Measurements from ENCODE around the gene SERPINB10. TPM values are rescaled to one million over a fixed set of nuclear protein-coding genes. Genes with fewer than 3 reads are reported as not detected.
"Not testable (repeated sequence)": the region's sequence is repeated elsewhere in the genome, so short reads cannot be mapped to it uniquely, and the experiment has no call there.

The SERPINB10 gene
- total RNA-seq, 3 donors from 2014 or later: not detected

DNA sequence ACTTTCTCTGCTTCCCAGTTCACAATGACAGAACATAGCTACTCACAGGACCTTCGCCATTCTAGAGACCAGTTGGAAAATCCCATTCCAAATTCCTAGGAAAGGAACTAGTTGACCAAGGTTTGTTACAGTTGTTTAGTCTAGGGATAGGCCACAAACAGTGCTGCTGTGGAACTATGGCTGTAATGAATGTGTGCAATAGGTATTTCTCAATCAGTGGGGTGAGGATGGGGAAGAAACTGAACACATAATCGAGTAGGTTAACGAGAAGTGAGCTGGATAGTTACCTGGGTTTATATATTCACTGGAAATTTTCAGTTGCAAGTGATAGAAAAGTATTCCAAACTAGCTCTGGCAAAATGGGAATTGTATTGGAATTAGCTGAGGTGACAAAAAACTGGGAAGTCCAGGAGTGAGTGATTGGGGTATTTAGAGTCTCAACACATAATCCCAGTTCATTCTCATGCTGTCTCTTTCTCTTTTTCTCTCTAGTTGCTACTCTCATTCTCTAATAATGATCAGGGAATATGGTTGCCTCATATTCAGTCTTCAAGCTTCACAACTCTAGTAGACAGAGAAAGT, 23.1 kb downstream of the SERPINB10 start:
- Histone ChIP-seq H3K4me3 (no peak overlapping the region), H3K36me3 (ENCODE audit: low read depth) (no peaks in the 10 kb centered on the region), H3K4me1 (ENCODE audit: low read depth) (no peaks in the 10 kb centered on the region), H3K9me3 (no peaks in the 10 kb centered on the region)
- ATAC-seq (no peak), DNase-seq (no peak)
- intact Hi-C loops (cut with DNase I, micrococcal nuclease): no loop called here
- TF ChIP-seq, protein P1, sequence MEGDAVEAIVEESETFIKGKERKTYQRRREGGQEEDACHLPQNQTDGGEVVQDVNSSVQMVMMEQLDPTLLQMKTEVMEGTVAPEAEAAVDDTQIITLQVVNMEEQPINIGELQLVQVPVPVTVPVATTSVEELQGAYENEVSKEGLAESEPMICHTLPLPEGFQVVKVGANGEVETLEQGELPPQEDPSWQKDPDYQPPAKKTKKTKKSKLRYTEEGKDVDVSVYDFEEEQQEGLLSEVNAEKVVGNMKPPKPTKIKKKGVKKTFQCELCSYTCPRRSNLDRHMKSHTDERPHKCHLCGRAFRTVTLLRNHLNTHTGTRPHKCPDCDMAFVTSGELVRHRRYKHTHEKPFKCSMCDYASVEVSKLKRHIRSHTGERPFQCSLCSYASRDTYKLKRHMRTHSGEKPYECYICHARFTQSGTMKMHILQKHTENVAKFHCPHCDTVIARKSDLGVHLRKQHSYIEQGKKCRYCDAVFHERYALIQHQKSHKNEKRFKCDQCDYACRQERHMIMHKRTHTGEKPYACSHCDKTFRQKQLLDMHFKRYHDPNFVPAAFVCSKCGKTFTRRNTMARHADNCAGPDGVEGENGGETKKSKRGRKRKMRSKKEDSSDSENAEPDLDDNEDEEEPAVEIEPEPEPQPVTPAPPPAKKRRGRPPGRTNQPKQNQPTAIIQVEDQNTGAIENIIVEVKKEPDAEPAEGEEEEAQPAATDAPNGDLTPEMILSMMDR (IDR thresholded peaks at IDR 0.05): no peak

DNA sequence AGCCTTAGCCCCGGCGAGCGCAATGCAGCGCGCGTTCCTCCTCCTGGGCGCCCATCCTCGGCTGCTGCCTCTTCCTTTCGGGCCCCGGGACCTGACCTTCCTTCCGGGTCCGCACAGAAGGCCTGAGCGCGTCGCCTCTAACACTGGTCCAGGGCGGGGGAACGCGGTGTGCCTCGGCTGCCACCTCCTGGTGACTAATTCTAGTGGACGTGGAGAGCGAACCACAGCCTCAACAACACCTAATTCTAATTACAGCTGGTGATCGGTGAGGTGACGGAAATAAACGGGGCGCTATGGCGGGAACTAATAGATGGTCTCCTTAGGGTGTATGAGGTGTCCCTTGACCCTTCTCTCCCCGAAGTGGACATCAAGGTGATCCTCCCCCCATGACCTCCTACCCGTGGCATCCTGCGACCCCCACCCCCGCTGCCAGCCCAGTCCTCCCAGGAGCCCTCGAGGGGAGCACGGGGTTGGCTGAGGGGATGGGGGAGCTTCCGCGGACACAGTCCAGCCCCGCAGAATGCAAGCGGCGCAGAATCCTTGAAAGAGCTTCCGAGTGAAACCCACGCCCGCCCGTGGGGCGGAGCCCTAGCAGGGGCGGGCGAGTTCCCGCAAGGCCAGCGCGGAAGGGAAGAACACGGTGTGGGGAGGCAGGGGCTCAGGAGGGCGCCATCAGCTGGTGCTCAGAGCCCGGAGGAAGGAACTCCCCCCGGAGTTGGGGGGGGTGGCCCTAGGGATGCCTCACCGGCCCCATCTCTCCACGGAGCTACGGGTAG, 28.6 kb downstream of the SERPINB10 start:
- intact Hi-C loops (cut with DNase I, micrococcal nuclease): no loop called here
- H3K36me3 ChIP-seq (ENCODE audit: low read depth): no peaks in the 10 kb centered on the region
- H3K4me3 ChIP-seq: no peak overlapping the region
- H3K4me1 ChIP-seq (ENCODE audit: low read depth): no peaks in the 10 kb centered on the region
- peak; percentile 82 to 85 (median 83) for DNase-seq
- ATAC-seq: peak; percentile 99
- TF ChIP-seq, protein P1 (IDR thresholded peaks at IDR 0.05): peak; percentile 67
- no peaks in the 10 kb centered on the region for H3K9me3 ChIP-seq

DNA sequence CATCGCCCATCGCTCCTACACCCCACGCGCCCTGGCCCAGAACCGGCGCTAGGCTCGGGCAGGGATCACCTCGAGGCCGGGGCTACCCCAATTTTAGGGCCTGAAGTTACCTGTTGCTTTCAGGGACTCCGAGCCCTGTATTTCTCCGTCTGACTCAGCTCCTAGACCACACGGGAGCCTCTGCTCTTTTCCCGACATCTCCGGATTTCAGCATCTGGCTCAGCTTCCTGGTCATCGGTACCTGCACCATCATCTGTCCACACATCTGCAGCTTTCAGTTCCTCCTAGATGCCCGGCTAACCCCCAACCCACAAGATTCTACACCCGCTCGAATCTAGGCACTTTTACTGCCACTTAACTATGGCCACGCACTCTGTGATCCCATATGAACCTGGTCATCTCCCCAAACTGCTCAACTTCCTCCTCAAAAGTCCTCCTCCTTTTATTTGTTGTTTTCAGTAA, 29.2 kb downstream of the SERPINB10 start:
- no peak for DNase-seq
- TF ChIP-seq, protein P1 (IDR thresholded peaks at IDR 0.05): no peak
- Histone ChIP-seq H3K4me1 (ENCODE audit: low read depth) (no peaks in the 10 kb centered on the region), H3K36me3 (ENCODE audit: low read depth) (no peaks in the 10 kb centered on the region), H3K4me3 (no peak overlapping the region), H3K9me3 (no peaks in the 10 kb centered on the region)
- no peak for ATAC-seq
- intact Hi-C loops (cut with DNase I, micrococcal nuclease): no loop called here

DNA sequence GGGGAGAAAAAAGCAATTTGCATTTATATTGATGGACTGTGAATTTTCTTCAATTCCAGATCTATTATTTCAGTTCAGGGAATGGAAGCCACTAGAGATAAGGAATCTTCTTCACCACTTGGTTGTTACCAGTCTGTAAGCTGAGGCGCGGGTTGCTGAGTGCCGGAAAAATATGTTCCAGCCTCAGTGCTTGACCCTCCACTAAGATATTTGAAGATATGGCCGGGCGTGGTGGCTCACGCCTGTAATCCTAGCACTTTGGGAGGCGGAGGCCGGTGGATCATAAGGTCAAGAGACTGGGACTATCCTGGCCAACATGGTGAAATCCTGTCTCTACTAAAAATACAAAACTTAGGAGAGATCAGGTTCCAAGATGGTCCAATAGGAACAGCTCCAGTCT, 32.2 kb downstream of the SERPINB10 start:
- Histone ChIP-seq H3K4me3 (no peak overlapping the region), H3K9me3 (no peaks in the 10 kb centered on the region), H3K4me1 (ENCODE audit: low read depth) (no peaks in the 10 kb centered on the region), H3K36me3 (ENCODE audit: low read depth) (no peaks in the 10 kb centered on the region)
- DNase-seq (no peak), ATAC-seq (no peak)
- TF ChIP-seq, protein P1 (IDR thresholded peaks at IDR 0.05): no peak
- intact Hi-C loops (cut with DNase I, micrococcal nuclease): no loop called here

DNA sequence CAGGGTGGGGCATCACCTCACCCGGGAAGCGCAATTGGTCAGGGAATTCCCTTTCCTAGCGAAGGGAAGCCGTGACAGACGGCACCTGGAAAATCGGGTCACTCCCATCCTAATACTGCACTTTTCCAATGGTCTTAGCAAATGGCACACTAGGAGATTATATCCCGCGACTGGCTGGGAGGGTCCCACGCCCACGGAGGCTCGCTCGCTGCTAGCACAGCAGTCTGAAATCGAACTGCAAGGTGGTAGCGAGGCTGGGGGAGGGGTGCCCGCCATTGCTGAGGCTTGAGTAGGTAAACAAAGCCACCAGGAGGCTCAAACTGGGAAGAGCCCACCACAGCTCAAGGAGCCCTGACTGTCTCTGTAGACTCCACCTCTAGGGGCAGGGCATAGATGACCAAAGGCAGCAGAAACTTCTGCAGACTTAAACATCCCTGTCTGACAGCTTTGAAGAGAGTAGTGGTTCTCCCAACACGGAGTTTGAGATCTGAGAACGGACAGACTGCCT, 32.8 kb downstream of the SERPINB10 start:
- H3K9me3 ChIP-seq; intact Hi-C loops (cut with DNase I, micrococcal nuclease); ATAC-seq; H3K4me1 ChIP-seq (ENCODE audit: low read depth); H3K36me3 ChIP-seq (ENCODE audit: low read depth); H3K4me3 ChIP-seq; DNase-seq: not testable (repeated sequence)
